IMR-90 (cell line): ENCODE results near the gene FAM149A. TPM values are rescaled to one million over a fixed set of nuclear protein-coding genes. Genes with fewer than 3 reads are reported as not detected.

Source experiments
- ATAC-seq: fragments of 200-7000 bp; cut with Tn5 transposase; 2 replicates; pipeline ENCODE4 v1.9.1; 2020; ENCODE audit warnings: low read depth, mild to moderate bottlenecking, moderate library complexity
- BruUV-seq: library from RNA; stranded (reverse); fragments of 400-500 nt; replicated peaks from 2 replicates; lab custom pipeline; 2021; lab: Mats Ljungman, UMichigan
- CTCF ChIA-PET: fragments of 300-600 bp; formaldehyde crosslinking; extraction: SDS; loops from one replicate; lab custom pipeline; 2021; ENCODE audit warnings: antibody characterized with exemption; lab: Yijun Ruan, JAX
- POLR2A ChIA-PET: fragments of 300-600 bp; sonication (Branson Sonifier 250); formaldehyde crosslinking; loops from one replicate; lab custom pipeline; 2022; ENCODE audit warnings: antibody characterized with exemption; ENCODE audit not compliant: unreplicated experiment; lab: Charles Lee
- DNase-seq: peaks from one replicate; pipeline ENCODE4 v3.0.0; 2013
- H2AFZ ChIP-seq: replicated peaks from 2 replicates; pipeline ENCODE3; 2013; ENCODE audit warnings: low read length, mild to moderate bottlenecking; ENCODE audit not compliant: poor library complexity
- H2AK5ac ChIP-seq: 2 replicates; pipeline ENCODE4 v1.6.1; 2013; ENCODE audit warnings: low read depth, low read length, inconsistent platforms
- H2AK9ac ChIP-seq: replicated peaks from 2 replicates; pipeline ENCODE3; 2013; ENCODE audit warnings: mild to moderate bottlenecking, low read depth, low read length, moderate library complexity; ENCODE audit not compliant: poor library complexity
- H2BK120ac ChIP-seq: 2 replicates; pipeline ENCODE4 v1.6.1; 2013; ENCODE audit warnings: low read depth, low read length, inconsistent platforms
- H2BK15ac ChIP-seq: 3 replicates; pipeline ENCODE4 v1.6.1; 2013; ENCODE audit warnings: low read depth, low read length, inconsistent platforms
- H2BK20ac ChIP-seq: 2 replicates; pipeline ENCODE4 v1.6.1; 2013; ENCODE audit warnings: low read depth, mild to moderate bottlenecking, inconsistent platforms, low read length, moderate library complexity
- H2BK5ac ChIP-seq: 2 replicates; pipeline ENCODE4 v1.6.1; 2013; ENCODE audit warnings: mild to moderate bottlenecking, low read depth, low read length, inconsistent platforms; ENCODE audit not compliant: poor library complexity, severe bottlenecking
- H3K14ac ChIP-seq: replicated peaks from 2 replicates; pipeline ENCODE4 v1.6.1; 2013; ENCODE audit warnings: low read depth, low read length, inconsistent platforms
- H3K18ac ChIP-seq: 2 replicates; pipeline ENCODE4 v1.6.1; 2013; ENCODE audit warnings: low read depth, low read length, control low read depth
- H3K23ac ChIP-seq: 2 replicates; pipeline ENCODE4 v1.6.1; 2013; ENCODE audit warnings: low read depth, low read length, inconsistent platforms
- H3K27ac ChIP-seq: 2 replicates; pipeline ENCODE4 v1.5.1; 2013; ENCODE audit warnings: mild to moderate bottlenecking, control low read depth, low read length; ENCODE audit not compliant: insufficient read depth
- H3K27me3 ChIP-seq: 2 replicates; pipeline ENCODE4 v1.6.1; 2013; ENCODE audit warnings: low read length; ENCODE audit not compliant: control insufficient read depth, insufficient read depth
- H3K36me3 ChIP-seq: 2 replicates; pipeline ENCODE4 v1.6.1; 2013; ENCODE audit warnings: low read length, mixed read lengths; ENCODE audit not compliant: control insufficient read depth, insufficient read depth
- H3K4ac ChIP-seq: 2 replicates; pipeline ENCODE4 v1.6.1; 2013; ENCODE audit warnings: low read depth, low read length, inconsistent platforms
- H3K4me1 ChIP-seq: 2 replicates; pipeline ENCODE4 v1.6.1; 2013; ENCODE audit warnings: low read length, mixed read lengths; ENCODE audit not compliant: control insufficient read depth, insufficient read depth
- H3K4me2 ChIP-seq: 2 replicates; pipeline ENCODE4 v1.6.1; 2013; ENCODE audit warnings: low read depth, mild to moderate bottlenecking, control low read depth, low read length, moderate library complexity
- H3K4me3 ChIP-seq: 2 replicates; pipeline ENCODE4 v1.5.1; 2013; ENCODE audit warnings: low read depth, mild to moderate bottlenecking, control low read depth, low read length, moderate library complexity; ENCODE audit not compliant: insufficient read depth
- H3K56ac ChIP-seq: 2 replicates; pipeline ENCODE4 v1.6.1; 2013; ENCODE audit warnings: low read length, inconsistent platforms; ENCODE audit not compliant: insufficient read depth; ENCODE audit errors: extremely low read depth
- H3K79me1 ChIP-seq, 2 experiments: 2 replicates each; pipeline ENCODE4 v1.6.1; 2013; ENCODE audit warnings: low read length in 2 of 2, inconsistent platforms in 1 of 2, low read depth in 1 of 2
- H3K9ac ChIP-seq: 2 replicates; pipeline ENCODE4 v1.6.1; 2013; ENCODE audit warnings: low read depth, low read length, control low read depth
- H3K9me1 ChIP-seq: 2 replicates; pipeline ENCODE4 v1.6.1; 2013; ENCODE audit warnings: low read length, inconsistent platforms; ENCODE audit not compliant: insufficient read depth
- H3K9me3 ChIP-seq: 2 replicates; pipeline ENCODE4 v1.6.1; 2013; ENCODE audit warnings: low read length; ENCODE audit not compliant: control insufficient read depth, insufficient read depth
- H4K20me1 ChIP-seq: 2 replicates; pipeline ENCODE4 v1.6.1; 2013; ENCODE audit warnings: low read length, inconsistent platforms; ENCODE audit not compliant: insufficient read depth
- H4K5ac ChIP-seq: 2 replicates; pipeline ENCODE4 v1.6.1; 2013; ENCODE audit warnings: mild to moderate bottlenecking, low read depth, low read length, control low read depth
- H4K8ac ChIP-seq, 2 experiments: 2 replicates each; pipeline ENCODE4 v1.6.1; 2013; ENCODE audit warnings: low read depth in 2 of 2, low read length in 2 of 2, control low read depth in 1 of 2, inconsistent platforms in 1 of 2
- H4K91ac ChIP-seq: 2 replicates; pipeline ENCODE4 v1.6.1; 2013; ENCODE audit warnings: low read depth, low read length, inconsistent platforms; ENCODE audit not compliant: insufficient read depth
- BHLHE40 ChIP-seq: fragments of 150-350 bp; IDR thresholded peaks from 2 replicates; pipeline ENCODE4 v1.6.1; 2016; ENCODE audit warnings: mild to moderate bottlenecking, low read depth, low read length
- CEBPB ChIP-seq: IDR thresholded peaks from 2 replicates; pipeline ENCODE4 v1.6.1; 2012; ENCODE audit warnings: low read depth, low read length, improper control_type of control experiment
- CHD1 ChIP-seq: IDR thresholded peaks from 2 replicates; pipeline ENCODE4 v1.6.1; 2012; ENCODE audit warnings: low read depth, low read length, improper control_type of control experiment
- FOS ChIP-seq: fragments of 150-350 bp; IDR thresholded peaks from 2 replicates; pipeline ENCODE4 v1.6.1; 2016; ENCODE audit warnings: low read depth, low read length
- MAFK ChIP-seq: IDR thresholded peaks from 2 replicates; pipeline ENCODE4 v1.6.1; 2012; ENCODE audit warnings: low read depth, low read length, improper control_type of control experiment
- MAZ ChIP-seq: IDR thresholded peaks from 2 replicates; pipeline ENCODE4 v1.6.1; 2012; ENCODE audit warnings: low read depth, mild to moderate bottlenecking, low read length, improper control_type of control experiment, moderate library complexity, borderline replicate concordance
- MXI1 ChIP-seq: IDR thresholded peaks from 2 replicates; pipeline ENCODE4 v1.6.1; 2012; ENCODE audit warnings: low read depth, mild to moderate bottlenecking, low read length, moderate library complexity, borderline replicate concordance
- NFE2L2 ChIP-seq: fragments of 150-350 bp; IDR thresholded peaks from 2 replicates; pipeline ENCODE4 v1.6.1; 2016; ENCODE audit warnings: low read depth, mild to moderate bottlenecking, low read length
- POLR2A ChIP-seq: IDR thresholded peaks from 2 replicates; pipeline ENCODE4 v1.6.1; 2012; ENCODE audit warnings: mild to moderate bottlenecking, low read depth, low read length
- RAD21 ChIP-seq: IDR thresholded peaks from 2 replicates; pipeline ENCODE4 v1.6.1; 2012; ENCODE audit warnings: low read length, improper control_type of control experiment
- RCOR1 ChIP-seq: IDR thresholded peaks from 2 replicates; pipeline ENCODE4 v1.6.1; 2012; ENCODE audit warnings: mild to moderate bottlenecking, low read length, improper control_type of control experiment; ENCODE audit not compliant: insufficient replicate concordance
- RFX5 ChIP-seq: IDR thresholded peaks from 2 replicates; pipeline ENCODE4 v1.8.0; 2012; ENCODE audit warnings: low read depth, mild to moderate bottlenecking, low read length, moderate library complexity
- SMC3 ChIP-seq: fragments of 150-350 bp; IDR thresholded peaks from 2 replicates; pipeline ENCODE4 v1.6.1; 2016; ENCODE audit warnings: low read depth, mild to moderate bottlenecking, antibody characterized with exemption, low read length, moderate library complexity
- USF2 ChIP-seq: fragments of 150-350 bp; IDR thresholded peaks from 2 replicates; pipeline ENCODE4 v1.6.1; 2017; ENCODE audit warnings: mild to moderate bottlenecking, antibody characterized with exemption, low read length, low read depth
- WGBS, 2 experiments: methylation state at CpG; one replicate each; pipeline versions ENCODE4 v1.1.5 to v1.1.7; 2013; ENCODE audit warnings: missing lambda C conversion rate in 2 of 2; ENCODE audit not compliant: insufficient read length in 1 of 2; ENCODE audit errors: extremely low coverage in 2 of 2; 5-methylcytosine and 5-hydroxymethylcytosine counted together
- dilution Hi-C: fragments of 300-500 bp; cut with HindIII; formaldehyde crosslinking; loops from one replicate; pipeline ENCODE4 v1.14.3; 2018; ENCODE audit warnings: low sequenced_read_pairs; ENCODE audit not compliant: unreplicated experiment
- in situ Hi-C: fragments of 300-500 bp; cut with MboI; formaldehyde crosslinking; loops from 3 replicates; pipeline ENCODE4 v1.14.3; 2019; ENCODE audit warnings: low sequenced_read_pairs, inconsistent platforms, mixed read lengths
- intact Hi-C: fragments of 100-400 bp; cut with micrococcal nuclease; formaldehyde crosslinking; loops from 2 replicates; pipeline ENCODE4 v1.10.0; 2022
- polyA plus RNA-seq, 3 experiments: library from polyadenylated mRNA; depleted of rRNA; stranded (reverse); fragments of >200 nt; gene quantifications; 2 replicates each; pipeline ENCODE4 v1.2.3, GENCODE V29; 2012; ENCODE audit warnings: low replicate concordance in 1 of 3
- total RNA-seq: library from RNA; depleted of rRNA; stranded (reverse); fragments of >200 nt; gene quantifications from 2 replicates; pipeline ENCODE4 v1.2.3, GENCODE V29; 2012
- TF ChIP-seq, protein P1 (sequence below): conservative IDR thresholded peaks from 2 replicates; pipeline ENCODE4 v1.5.1; 2012; ENCODE audit warnings: mild to moderate bottlenecking, low read depth, low read length, improper control_type of control experiment
- TF ChIP-seq, protein P2 (sequence below): fragments of 150-350 bp; IDR thresholded peaks from 2 replicates; pipeline ENCODE4 v1.6.1; 2016; ENCODE audit warnings: low read depth, mild to moderate bottlenecking, low read length, moderate library complexity, borderline replicate concordance

Gene FAM149A
- total and polyA plus RNA-seq, 2 of the 4 experiments (the other 2 are of a cell fraction) = 0.54 to 0.70 TPM

DNA sequence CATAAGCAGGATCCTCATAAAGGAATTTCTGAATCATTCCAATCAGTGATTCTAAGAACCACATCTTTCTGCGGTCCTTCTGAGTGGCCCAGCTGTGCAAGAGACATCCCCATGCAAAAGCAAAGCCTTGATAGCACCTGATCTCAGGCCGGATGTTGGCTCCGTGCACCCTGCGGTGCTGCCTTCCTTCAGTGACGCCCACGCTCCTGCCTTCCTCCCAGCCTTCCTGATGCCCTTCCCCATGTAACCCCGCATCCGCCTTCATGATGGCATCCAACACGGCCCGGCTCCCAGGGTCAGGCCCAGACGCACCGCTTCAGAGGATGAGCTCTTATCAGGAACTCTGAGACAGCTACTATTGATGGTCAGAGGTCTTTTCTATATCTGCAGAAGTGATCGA lies 66.5 kb downstream of the FAM149A start:
- H3K79me1 ChIP-seq = no peaks in the 10 kb centered on the region
- H3K14ac ChIP-seq = no peak overlapping the region
- no peak overlapping the region for H3K18ac ChIP-seq
- H3K9me3 ChIP-seq = no peaks in the 10 kb centered on the region
- no TSS peak for BruUV-seq
- 69% methylated on average over 5 of the region's 13 CpGs; no CpG with 5 or more reads in 1 of the 2 experiments for WGBS, 2 experiments
- H2BK5ac ChIP-seq = no peak overlapping the region
- H3K9me1 ChIP-seq = no peaks in the 10 kb centered on the region
- no peak overlapping the region for H3K9ac ChIP-seq
- in situ Hi-C loops (no loop called here), dilution Hi-C loops (no loop called here), intact Hi-C loops (no loop called here)
- DNase-seq (no peak), ATAC-seq (no peak)
- CTCF ChIA-PET = no interaction called here
- H3K4me1 ChIP-seq = no peaks in the 10 kb centered on the region
- no peak overlapping the region for H2AK9ac ChIP-seq
- TF ChIP-seq MAZ (no peak), FOS (no peak), SMC3 (no peak), POLR2A (no peak), RAD21 (no peak), USF2 (no peak), MAFK (no peak), CEBPB (no peak), NFE2L2 (no peak), BHLHE40 (no peak), MXI1 (no peak), RCOR1 (no peak), RFX5 (no peak), CHD1 (no peak)
- TF ChIP-seq, protein P1, sequence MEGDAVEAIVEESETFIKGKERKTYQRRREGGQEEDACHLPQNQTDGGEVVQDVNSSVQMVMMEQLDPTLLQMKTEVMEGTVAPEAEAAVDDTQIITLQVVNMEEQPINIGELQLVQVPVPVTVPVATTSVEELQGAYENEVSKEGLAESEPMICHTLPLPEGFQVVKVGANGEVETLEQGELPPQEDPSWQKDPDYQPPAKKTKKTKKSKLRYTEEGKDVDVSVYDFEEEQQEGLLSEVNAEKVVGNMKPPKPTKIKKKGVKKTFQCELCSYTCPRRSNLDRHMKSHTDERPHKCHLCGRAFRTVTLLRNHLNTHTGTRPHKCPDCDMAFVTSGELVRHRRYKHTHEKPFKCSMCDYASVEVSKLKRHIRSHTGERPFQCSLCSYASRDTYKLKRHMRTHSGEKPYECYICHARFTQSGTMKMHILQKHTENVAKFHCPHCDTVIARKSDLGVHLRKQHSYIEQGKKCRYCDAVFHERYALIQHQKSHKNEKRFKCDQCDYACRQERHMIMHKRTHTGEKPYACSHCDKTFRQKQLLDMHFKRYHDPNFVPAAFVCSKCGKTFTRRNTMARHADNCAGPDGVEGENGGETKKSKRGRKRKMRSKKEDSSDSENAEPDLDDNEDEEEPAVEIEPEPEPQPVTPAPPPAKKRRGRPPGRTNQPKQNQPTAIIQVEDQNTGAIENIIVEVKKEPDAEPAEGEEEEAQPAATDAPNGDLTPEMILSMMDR = no peak
- TF ChIP-seq, protein P2, sequence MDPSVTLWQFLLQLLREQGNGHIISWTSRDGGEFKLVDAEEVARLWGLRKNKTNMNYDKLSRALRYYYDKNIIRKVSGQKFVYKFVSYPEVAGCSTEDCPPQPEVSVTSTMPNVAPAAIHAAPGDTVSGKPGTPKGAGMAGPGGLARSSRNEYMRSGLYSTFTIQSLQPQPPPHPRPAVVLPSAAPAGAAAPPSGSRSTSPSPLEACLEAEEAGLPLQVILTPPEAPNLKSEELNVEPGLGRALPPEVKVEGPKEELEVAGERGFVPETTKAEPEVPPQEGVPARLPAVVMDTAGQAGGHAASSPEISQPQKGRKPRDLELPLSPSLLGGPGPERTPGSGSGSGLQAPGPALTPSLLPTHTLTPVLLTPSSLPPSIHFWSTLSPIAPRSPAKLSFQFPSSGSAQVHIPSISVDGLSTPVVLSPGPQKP = no peak
- no peaks in the 10 kb centered on the region for H3K27me3 ChIP-seq
- no peaks in the 10 kb centered on the region for H3K36me3 ChIP-seq
- H2AFZ ChIP-seq = no peak overlapping the region
- H3K23ac ChIP-seq = no peak overlapping the region
- H2BK120ac ChIP-seq = no peak overlapping the region
- H2AK5ac ChIP-seq = no peak overlapping the region
- no peak overlapping the region for H4K8ac ChIP-seq
- H3K4ac ChIP-seq = no peak overlapping the region
- no peak overlapping the region for H4K5ac ChIP-seq
- H2BK20ac ChIP-seq = no peak overlapping the region
- no peaks in the 10 kb centered on the region for H4K20me1 ChIP-seq
- no peak overlapping the region for H3K27ac ChIP-seq
- POLR2A ChIA-PET = no interaction called here
- no peak overlapping the region for H3K4me3 ChIP-seq
- H3K4me2 ChIP-seq = no peak overlapping the region
- no peak overlapping the region for H3K56ac ChIP-seq
- no peak overlapping the region for H4K91ac ChIP-seq
- no peak overlapping the region for H2BK15ac ChIP-seq
